ENCODE measurements around the gene IGSF23.

- TF ChIP-seq CTCF (IDR thresholded peaks at IDR 0.05; ENCODE audit: low read length) = peak; percentile 65
- TF ChIP-seq EZH2 (optimal IDR thresholded peaks at IDR 0.05; ENCODE audit: low read depth, low read length) = no peak
These were observed 36.4 kb upstream of the IGSF23 start for GRCh38 chr19:44576843-44577565.
